ENCODE results near the gene C14orf132. TPM values are rescaled to one million over a fixed set of nuclear protein-coding genes. Genes with fewer than 3 reads are reported as not detected.

The C14orf132 gene
- total and polyA plus RNA-seq, 10 of the 15 experiments (the other 5 are each of a cell fraction or from before 2014, with no cell fraction given): under 0.01 to 1.2 (median 0.03) TPM; not detected in 2

GRCh38 chr14:96029089-96029645, 10.0 kb upstream of the C14orf132 start:
- Histone ChIP-seq H3K27me3 (replicated peaks in 1 of 2; ENCODE audit: control insufficient read depth in 2 of 2, insufficient read depth in 2 of 2, low read length in 1 of 2) (peaks cover 0 to 3% of the 10 kb centered on the region in 2 experiments; a peak in 2 of 4 replicates), H3K4me3 (no peak overlapping the region), H2AFZ (ENCODE audit: control insufficient read depth, low read depth, low read length) (no peak overlapping the region), H3K79me2 (ENCODE audit: control insufficient read depth, insufficient read depth, low read length) (no peaks in the 10 kb centered on the region), H3K4me2 (ENCODE audit: control insufficient read depth, insufficient read depth) (no peak overlapping the region), H3K9me3 (replicated peaks; ENCODE audit: control insufficient read depth, insufficient read depth, low read length) (no peaks in the 10 kb centered on the region), H3K27ac (ENCODE audit: control insufficient read depth, insufficient read depth) (no peak overlapping the region), H3K9ac (ENCODE audit: control insufficient read depth, insufficient read depth, low read length) (no peak overlapping the region), H3K36me3 (ENCODE audit: control insufficient read depth in 2 of 2, insufficient read depth in 2 of 2, low read length in 1 of 2) (no peaks in the 10 kb centered on the region), H4K20me1 (ENCODE audit: control insufficient read depth, insufficient read depth) (no peaks in the 10 kb centered on the region), H3K4me1 (ENCODE audit: control insufficient read depth, insufficient read depth, low read length) (no peaks in the 10 kb centered on the region)
- ChIA-PET RAD21 (ENCODE audit: unreplicated experiment) (no interaction called here), POLR2A (no interaction called here), SMC1A (ENCODE audit: uncharacterized antibody, unreplicated experiment) (no interaction called here), CTCF (no interaction called here)
- no peak for TF ChIP-seq HCFC1 (IDR thresholded peaks at IDR 0.05; ENCODE audit: low read length)
- no peak for TF ChIP-seq POU2F2 (IDR thresholded peaks at IDR 0.05; ENCODE audit: borderline replicate concordance, low read depth, low read length)
- TF ChIP-seq ETV6 (conservative IDR thresholded peaks at IDR 0.05 in 1 of 2, IDR thresholded peaks at IDR 0.05 in 1 of 2; ENCODE audit: borderline replicate concordance in 1 of 2, low read depth in 1 of 2): no peak
- TF ChIP-seq, protein P1, sequence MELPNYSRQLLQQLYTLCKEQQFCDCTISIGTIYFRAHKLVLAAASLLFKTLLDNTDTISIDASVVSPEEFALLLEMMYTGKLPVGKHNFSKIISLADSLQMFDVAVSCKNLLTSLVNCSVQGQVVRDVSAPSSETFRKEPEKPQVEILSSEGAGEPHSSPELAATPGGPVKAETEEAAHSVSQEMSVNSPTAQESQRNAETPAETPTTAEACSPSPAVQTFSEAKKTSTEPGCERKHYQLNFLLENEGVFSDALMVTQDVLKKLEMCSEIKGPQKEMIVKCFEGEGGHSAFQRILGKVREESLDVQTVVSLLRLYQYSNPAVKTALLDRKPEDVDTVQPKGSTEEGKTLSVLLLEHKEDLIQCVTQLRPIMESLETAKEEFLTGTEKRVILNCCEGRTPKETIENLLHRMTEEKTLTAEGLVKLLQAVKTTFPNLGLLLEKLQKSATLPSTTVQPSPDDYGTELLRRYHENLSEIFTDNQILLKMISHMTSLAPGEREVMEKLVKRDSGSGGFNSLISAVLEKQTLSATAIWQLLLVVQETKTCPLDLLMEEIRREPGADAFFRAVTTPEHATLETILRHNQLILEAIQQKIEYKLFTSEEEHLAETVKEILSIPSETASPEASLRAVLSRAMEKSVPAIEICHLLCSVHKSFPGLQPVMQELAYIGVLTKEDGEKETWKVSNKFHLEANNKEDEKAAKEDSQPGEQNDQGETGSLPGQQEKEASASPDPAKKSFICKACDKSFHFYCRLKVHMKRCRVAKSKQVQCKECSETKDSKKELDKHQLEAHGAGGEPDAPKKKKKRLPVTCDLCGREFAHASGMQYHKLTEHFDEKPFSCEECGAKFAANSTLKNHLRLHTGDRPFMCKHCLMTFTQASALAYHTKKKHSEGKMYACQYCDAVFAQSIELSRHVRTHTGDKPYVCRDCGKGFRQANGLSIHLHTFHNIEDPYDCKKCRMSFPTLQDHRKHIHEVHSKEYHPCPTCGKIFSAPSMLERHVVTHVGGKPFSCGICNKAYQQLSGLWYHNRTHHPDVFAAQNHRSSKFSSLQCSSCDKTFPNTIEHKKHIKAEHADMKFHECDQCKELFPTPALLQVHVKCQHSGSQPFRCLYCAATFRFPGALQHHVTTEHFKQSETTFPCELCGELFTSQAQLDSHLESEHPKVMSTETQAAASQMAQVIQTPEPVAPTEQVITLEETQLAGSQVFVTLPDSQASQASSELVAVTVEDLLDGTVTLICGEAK (IDR thresholded peaks at IDR 0.05; ENCODE audit: borderline replicate concordance): no peak
- no peak for TF ChIP-seq ZNF687 (IDR thresholded peaks at IDR 0.05)
- TF ChIP-seq SREBF2 (IDR thresholded peaks at IDR 0.05; ENCODE audit: low read length): no peak
- TF ChIP-seq CREB1 (IDR thresholded peaks at IDR 0.05; ENCODE audit: low read depth): no peak
- no peak for TF ChIP-seq ZBTB11 (CRISPR knock-in tag; IDR thresholded peaks at IDR 0.05)
- TF ChIP-seq YY1 (IDR thresholded peaks at IDR 0.05; ENCODE audit: low read depth, low read length): no peak
- no peak for TF ChIP-seq CBFB (IDR thresholded peaks at IDR 0.05; ENCODE audit: low read depth)
- in situ Hi-C loops (cut with MboI) (no loop called here), intact Hi-C loops (cut with micrococcal nuclease; ENCODE audit: unreplicated experiment) (no loop called here)
- DNase-seq (ENCODE audit: low read depth, low spot score) (no peak), FAIRE-seq (no peak), ATAC-seq (no peak)
- BruUV-seq (replicated peaks): no TSS peak
- WGBS (ENCODE audit: insufficient coverage, insufficient replicate concordance, low lambda C conversion rate, missing lambda C conversion rate): 15% methylated on average over 4 of the region's 4 CpGs
